Thymus (tissue), 11 donors: ENCODE data around the gene KLK1. TPM values are rescaled to one million over a fixed set of nuclear protein-coding genes. Genes with fewer than 3 reads are reported as not detected.
"Not testable (repeated sequence)": the region's sequence is repeated elsewhere in the genome, so short reads cannot be mapped to it uniquely, and the experiment has no call there.

Experiments used
- DNase-seq, 9 donors: peaks; one replicate each; pipeline ENCODE4 v3.0.0-alpha.2; 2013; ENCODE audit warnings: low spot score in 9 of 9, low read depth in 6 of 9, missing footprints in 1 of 9
- H3K27ac ChIP-seq, 2 donors: one replicate each; pipeline ENCODE4 v1.5.1; 2013; ENCODE audit warnings: control low read depth in 1 of 2, low read depth in 1 of 2, low read length in 1 of 2, mild to moderate bottlenecking in 1 of 2, moderate library complexity in 1 of 2
- H3K27me3 ChIP-seq, 2 donors: one replicate each; pipeline ENCODE4 v1.5.1; 2013; ENCODE audit warnings: low read length in 1 of 2; ENCODE audit not compliant: control insufficient read depth in 2 of 2, insufficient read depth in 1 of 2
- H3K36me3 ChIP-seq, 2 donors: one replicate each; pipeline ENCODE4 v1.5.1; 2013; ENCODE audit warnings: low read length in 1 of 2, mild to moderate bottlenecking in 1 of 2, moderate library complexity in 1 of 2; ENCODE audit not compliant: control insufficient read depth in 2 of 2, insufficient read depth in 2 of 2
- H3K4me1 ChIP-seq, 2 donors: one replicate each; pipeline ENCODE4 v1.5.1; 2013; ENCODE audit warnings: low read length in 2 of 2; ENCODE audit not compliant: control insufficient read depth in 2 of 2, insufficient read depth in 2 of 2
- H3K4me3 ChIP-seq, 2 donors: one replicate each; pipeline ENCODE4 v1.5.1; 2013; ENCODE audit warnings: low read length in 2 of 2, control low read depth in 1 of 2, mild to moderate bottlenecking in 1 of 2
- H3K9me3 ChIP-seq, 2 donors: one replicate each; pipeline ENCODE4 v1.5.1; 2013; ENCODE audit warnings: low read length in 1 of 2, mild to moderate bottlenecking in 1 of 2; ENCODE audit not compliant: control insufficient read depth in 2 of 2, insufficient read depth in 1 of 2
- WGBS: extraction: QIAGEN DNeasy Blood & Tissue Kit; methylation state at CpG from one replicate; pipeline ENCODE4 v1.1.7; 2013; 5-methylcytosine and 5-hydroxymethylcytosine counted together
- polyA plus RNA-seq: library from polyadenylated mRNA; stranded (reverse); fragments of 200-250 nt; gene quantifications from one replicate; pipeline ENCODE4 v1.2.3, GENCODE V29; 2013
- total RNA-seq: library from RNA; stranded (reverse); fragments of 120-200 nt; gene quantifications from one replicate; pipeline ENCODE4 v1.2.4, GENCODE V29; 2013
- donor health status: healthy.

Gene KLK1
- total and polyA plus RNA-seq, 2 donors: 0.14 to 1.6 TPM

- Histone ChIP-seq H3K4me3 (no peak overlapping the region), H3K4me1 (peaks cover 0 to 10% of the 10 kb centered on the region in 2 donors), H3K9me3 (no peaks in the 10 kb centered on the region), H3K27me3 (peaks cover 0 to 7% of the 10 kb centered on the region in 2 donors), H3K36me3 (peaks cover 6 to 9% of the 10 kb centered on the region in 2 donors), H3K27ac (no peak overlapping the region)
- WGBS: 92% methylated on average over 47 of the region's 47 CpGs
- no peak for DNase-seq
Measured at GRCh38 chr19:50791594-50792271, 31.9 kb downstream of the KLK1 start.

GRCh38 chr19:50790922-50791467 is 32.6 kb downstream of the KLK1 start:
- Histone ChIP-seq H3K4me1 (peaks cover 0 to 10% of the 10 kb centered on the region in 2 donors), H3K9me3 (no peaks in the 10 kb centered on the region), H3K27me3 (peaks cover 0 to 7% of the 10 kb centered on the region in 2 donors), H3K36me3 (peaks cover under 1 to 6% of the 10 kb centered on the region in 2 donors), H3K27ac (no peak overlapping the region), H3K4me3 (no peak overlapping the region)
- DNase-seq: no peak
- WGBS: 99% methylated on average over 6 of the region's 6 CpGs

- no peak for DNase-seq
- peaks cover 0 to 10% of the 10 kb centered on the region in 2 donors for H3K4me1 ChIP-seq
- H3K9me3 ChIP-seq: no peaks in the 10 kb centered on the region
- H3K36me3 ChIP-seq: peaks cover 0 to 1% of the 10 kb centered on the region in 2 donors
- WGBS: 97% methylated on average over 15 of the region's 15 CpGs
- H3K27ac ChIP-seq: no peak within 1 kb of the TSS
- no peak within 1 kb of the TSS for H3K4me3 ChIP-seq
- H3K27me3 ChIP-seq: peaks cover 0 to 7% of the 10 kb centered on the region in 2 donors
Measured at GRCh38 chr19:50790396-50790795, 33.2 kb downstream of the KLK1 start, which contains the start of gene ACP4. Gene ACP4, plus strand, starts transcription at chr19:50790415. Its CDS starts 0 bp downstream, at chr19:50790415.

- Histone ChIP-seq H3K4me3 (no peak overlapping the region), H3K9me3 (peaks cover 0 to 5% of the 10 kb centered on the region in 2 donors), H3K4me1 (no peaks in the 10 kb centered on the region), H3K36me3 (no peaks in the 10 kb centered on the region), H3K27ac (no peak overlapping the region), H3K27me3 (peaks cover 0 to 19% of the 10 kb centered on the region in 2 donors)
- no peak for DNase-seq
- 91% methylated on average over 12 of the region's 12 CpGs for WGBS
Measured at GRCh38 chr19:50785329-50785728, 38.3 kb downstream of the KLK1 start.

- Histone ChIP-seq H3K4me3 (no peak overlapping the region), H3K4me1 (no peaks in the 10 kb centered on the region), H3K27me3 (peaks cover 2 to 25% of the 10 kb centered on the region in 2 donors), H3K27ac (no peak overlapping the region), H3K9me3 (peaks cover 0 to 5% of the 10 kb centered on the region in 2 donors), H3K36me3 (no peaks in the 10 kb centered on the region)
- WGBS: 99% methylated on average over 3 of the region's 3 CpGs
- DNase-seq: no peak
Measured at GRCh38 chr19:50784710-50785109, 38.9 kb downstream of the KLK1 start.

- not testable (repeated sequence) for H3K4me1 ChIP-seq, DNase-seq, H3K36me3 ChIP-seq, H3K9me3 ChIP-seq, H3K4me3 ChIP-seq, H3K27ac ChIP-seq
- WGBS: 32% methylated on average over 8 of the region's 8 CpGs
- H3K27me3 ChIP-seq: peaks cover 7 to 34% of the 10 kb centered on the region in 2 donors
Measured at GRCh38 chr19:50783848-50784152, 39.8 kb downstream of the KLK1 start.

- DNase-seq: no peak
- no peaks in the 10 kb centered on the region for H3K36me3 ChIP-seq
- no peak overlapping the region for H3K27ac ChIP-seq
- peaks cover 15 to 57% of the 10 kb centered on the region in 2 donors for H3K27me3 ChIP-seq
- WGBS: 76% methylated on average over 16 of the region's 16 CpGs
- no peak overlapping the region for H3K4me3 ChIP-seq
- H3K9me3 ChIP-seq: peaks cover 0 to 5% of the 10 kb centered on the region in 2 donors
- peaks cover 0 to 6% of the 10 kb centered on the region in 2 donors for H3K4me1 ChIP-seq
Measured at GRCh38 chr19:50780753-50781435, 42.7 kb downstream of the KLK1 start.

GRCh38 chr19:50779504-50780457 is 43.8 kb downstream of the KLK1 start:
- 45% methylated on average over 25 of the region's 25 CpGs for WGBS
- Histone ChIP-seq H3K4me1 (peaks cover 0 to 6% of the 10 kb centered on the region in 2 donors), H3K36me3 (no peaks in the 10 kb centered on the region), H3K4me3 (no peak overlapping the region), H3K27ac (no peak overlapping the region), H3K27me3 (peaks cover 15 to 57% of the 10 kb centered on the region in 2 donors), H3K9me3 (peaks cover 0 to 5% of the 10 kb centered on the region in 2 donors)
- DNase-seq: no peak
